Right lobe of liver (tissue), 4 donors: Measurements from ENCODE around the gene DLGAP4.

Experiments used
- CTCF ChIP-seq, 4 donors: fragments of 200-600 bp in 3 of 4; fragments of 450-650 bp in 1 of 4; IDR thresholded peaks; one replicate each; pipeline versions ENCODE4 v1.5.1 to v1.8.0; 2016 to 2022; ENCODE audit warnings: antibody characterized with exemption in 4 of 4, mild to moderate bottlenecking in 2 of 4
- POLR2A ChIP-seq: fragments of 450-650 bp; IDR thresholded peaks from one replicate; pipeline ENCODE4 v1.6.1; 2017; ENCODE audit warnings: antibody characterized with exemption, mild to moderate bottlenecking
- donor health status: DM: no; HTN: no; CAD: no.
- donor health status: DM: no; HTN: no; CAD: no.
- donor health status: DM: no; HTN: yes; CAD: no.

DNA sequence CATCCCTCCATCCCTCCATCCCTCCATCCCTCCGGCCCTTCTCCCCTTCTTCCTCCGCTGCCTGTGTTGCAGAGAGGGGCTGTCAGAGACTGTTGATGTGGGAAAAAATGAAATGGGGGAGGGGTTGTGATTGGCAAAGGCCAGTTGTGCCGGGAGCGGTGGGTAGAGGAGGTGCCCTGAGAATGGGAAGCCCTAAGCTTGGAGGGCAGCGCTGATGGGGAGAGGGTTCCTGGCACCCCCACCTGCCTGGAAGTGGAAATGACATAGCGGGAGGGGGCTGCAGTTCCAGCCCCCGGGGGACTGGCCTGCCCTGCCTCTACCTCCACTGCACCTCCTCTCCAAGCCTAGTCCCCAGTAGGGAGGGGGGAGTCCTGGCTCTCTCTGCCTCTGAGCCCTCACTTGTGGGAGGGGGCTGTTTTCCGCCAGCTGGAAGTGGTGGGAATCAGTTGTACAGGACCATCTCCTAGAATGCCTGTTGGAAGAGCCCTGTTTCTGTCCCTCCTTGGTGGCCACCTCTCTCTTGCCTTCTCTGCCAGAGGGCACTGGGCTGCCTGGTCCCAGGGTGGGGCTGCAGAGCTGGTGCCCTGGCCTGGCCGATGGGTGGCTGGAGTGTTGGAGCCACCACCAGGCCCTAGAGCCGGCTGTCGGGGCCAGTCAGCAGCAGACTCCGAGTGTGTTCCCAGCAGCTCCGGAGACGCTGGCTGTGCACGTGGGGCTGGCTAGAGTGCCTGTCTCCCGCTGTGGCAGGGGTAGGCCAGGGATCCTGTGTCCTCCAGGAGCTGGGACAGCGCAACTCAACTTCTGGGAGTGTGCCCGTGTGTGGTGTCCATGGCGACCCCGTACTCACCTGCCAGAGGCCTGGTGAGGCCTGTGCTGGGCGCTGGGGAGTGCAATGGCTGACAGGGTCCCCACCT, 1.5 kb downstream of the DLGAP4 start:
- no peak for TF ChIP-seq CTCF (IDR thresholded peaks at IDR 0.05)
- no peak for TF ChIP-seq POLR2A
